SK-N-SH (cell line): ENCODE measurements around the gene USP31. TPM values are rescaled to one million over a fixed set of nuclear protein-coding genes. Genes with fewer than 3 reads are reported as not detected.

Experiments used
- CTCF ChIA-PET: fragments of 300-600, 350-600 bp; formaldehyde crosslinking; extraction: SDS; loops from one replicate; lab custom pipeline; 2021; lab: Yijun Ruan, JAX
- POLR2A ChIA-PET: fragments of 350-600 bp; sonication (Branson Sonifier 250); formaldehyde crosslinking; extraction: SDS; loops from one replicate; lab custom pipeline; 2020; ENCODE audit warnings: antibody characterized with exemption, inconsistent platforms; lab: Yijun Ruan, JAX
- DNase-seq: peaks from one replicate; pipeline ENCODE4 v3.0.0; 2012
- H2AFZ ChIP-seq: fragments of 200-600 bp; sonication (generic); 2 replicates; pipeline ENCODE4 v1.8.1; 2016; ENCODE audit warnings: antibody characterized with exemption, mild to moderate bottlenecking, low read depth
- H3F3A ChIP-seq: fragments of 200-600 bp; sonication (generic); replicated peaks from 2 replicates; pipeline ENCODE3; 2016; ENCODE audit warnings: antibody characterized with exemption, mild to moderate bottlenecking; ENCODE audit not compliant: insufficient read depth
- H3K27ac ChIP-seq, 2 experiments: fragments of 200-500 bp in 1 of 2; fragments of 200-600 bp in 1 of 2; sonication (Bioruptor generic) in 1 of 2; sonication (generic), shearing (Covaris generic) in 1 of 2; 2 replicates each; pipeline versions ENCODE4 v1.5.1 to v1.6.1; 2014 to 2016; ENCODE audit warnings: low read depth in 2 of 2, inconsistent platforms in 1 of 2, low read length in 1 of 2, mild to moderate bottlenecking in 1 of 2, mixed read lengths in 1 of 2
- H3K27me3 ChIP-seq: fragments of 200-600 bp; sonication (generic), shearing (Covaris generic); 2 replicates; pipeline ENCODE4 v1.6.1; 2016; ENCODE audit warnings: mixed run types; ENCODE audit not compliant: insufficient read depth
- H3K36me3 ChIP-seq, 2 experiments: fragments of 200-500 bp in 1 of 2; fragments of 200-600 bp in 1 of 2; sonication (Bioruptor generic) in 1 of 2; sonication (generic) in 1 of 2; replicated peaks in 1 of 2; 2 replicates each; pipeline versions ENCODE3 to v1.5.1; 2014 to 2016; ENCODE audit warnings: low read length in 1 of 2, mild to moderate bottlenecking in 1 of 2; ENCODE audit not compliant: insufficient read depth in 2 of 2, control insufficient read depth in 1 of 2
- H3K4me1 ChIP-seq, 2 experiments: fragments of 200-500 bp in 1 of 2; fragments of 200-600 bp in 1 of 2; sonication (Bioruptor generic) in 1 of 2; sonication (generic), shearing (Covaris generic) in 1 of 2; 2 replicates each; pipeline versions ENCODE4 v1.5.1 to v1.6.1; 2014 to 2016; ENCODE audit warnings: low read depth in 1 of 2, low read length in 1 of 2, mixed run types in 1 of 2; ENCODE audit not compliant: insufficient read depth in 2 of 2, control insufficient read depth in 1 of 2
- H3K4me2 ChIP-seq: fragments of 200-600 bp; sonication (generic), shearing (Covaris generic); 2 replicates; pipeline ENCODE4 v1.6.1; 2017; ENCODE audit warnings: mixed run types
- H3K4me3 ChIP-seq, 2 experiments: fragments of 200-500 bp in 1 of 2; fragments of 200-600 bp in 1 of 2; sonication (Bioruptor generic) in 1 of 2; sonication (generic), shearing (Covaris generic) in 1 of 2; 2 replicates each; pipeline versions ENCODE4 v1.5.1 to v1.8.1; 2014 to 2016; ENCODE audit warnings: low read depth in 2 of 2, inconsistent platforms in 1 of 2, low read length in 1 of 2, mild to moderate bottlenecking in 1 of 2, mixed read lengths in 1 of 2, moderate library complexity in 1 of 2
- H3K79me2 ChIP-seq: fragments of 200-600 bp; sonication (generic); 2 replicates; pipeline ENCODE4 v1.8.1; 2017; ENCODE audit warnings: mild to moderate bottlenecking; ENCODE audit not compliant: insufficient read depth
- H3K9ac ChIP-seq: fragments of 200-600 bp; sonication (generic); 2 replicates; pipeline ENCODE4 v1.6.1; 2017; ENCODE audit warnings: mixed run types
- H3K9me2 ChIP-seq: fragments of 200-600 bp; sonication (generic); 2 replicates; pipeline ENCODE4 v1.6.1; 2017; ENCODE audit warnings: mixed run types
- H3K9me3 ChIP-seq: fragments of 200-600 bp; sonication (generic); 2 replicates; pipeline ENCODE4 v1.6.1; 2017; ENCODE audit warnings: mixed run types, mild to moderate bottlenecking, moderate library complexity
- H4K20me1 ChIP-seq: fragments of 200-600 bp; sonication (generic); 2 replicates; pipeline ENCODE4 v1.6.1; 2017; ENCODE audit warnings: mild to moderate bottlenecking, mixed run types; ENCODE audit not compliant: insufficient read depth
- ELF1 ChIP-seq: IDR thresholded peaks from 2 replicates; pipeline ENCODE4 v1.4.0; 2012
- MXI1 ChIP-seq: IDR thresholded peaks from 2 replicates; pipeline ENCODE4 v1.6.1; 2012; ENCODE audit warnings: mild to moderate bottlenecking, low read depth, low read length, improper control_type of control experiment
- TEAD4 ChIP-seq: IDR thresholded peaks from 2 replicates; pipeline ENCODE4 v1.4.0; 2012; ENCODE audit warnings: mild to moderate bottlenecking, borderline replicate concordance; ENCODE audit not compliant: insufficient read depth
- WGBS: methylation state at CpG from one replicate; pipeline ENCODE4 v1.1.6; 2017; ENCODE audit warnings: low lambda C conversion rate; 5-methylcytosine and 5-hydroxymethylcytosine counted together
- polyA plus RNA-seq, 3 experiments: library from polyadenylated mRNA; depleted of rRNA; stranded (reverse); fragments of >200 nt; gene quantifications; 2 replicates each; pipeline ENCODE4 v1.2.3, GENCODE V29; 2012
- TF ChIP-seq, protein P1 (sequence below): fragments of 200-600 bp; sonication (generic); IDR thresholded peaks from 2 replicates; pipeline ENCODE4 v1.6.1; 2017; ENCODE audit warnings: antibody characterized with exemption, mild to moderate bottlenecking, moderate library complexity
- TF ChIP-seq, protein P2 (sequence below): fragments of 150-350 bp; IDR thresholded peaks from 2 replicates; pipeline ENCODE4 v1.6.1; 2016; ENCODE audit warnings: mild to moderate bottlenecking, low read depth, low read length
- TF ChIP-seq, protein P3 (sequence below): IDR thresholded peaks from 2 replicates; pipeline ENCODE4 v1.6.1; 2012; ENCODE audit warnings: mild to moderate bottlenecking, low read depth, low read length, moderate library complexity

The USP31 gene
- polyA plus RNA-seq, 1 of the 3 experiments (the other 2 are of a cell fraction), result 3.2 TPM

DNA sequence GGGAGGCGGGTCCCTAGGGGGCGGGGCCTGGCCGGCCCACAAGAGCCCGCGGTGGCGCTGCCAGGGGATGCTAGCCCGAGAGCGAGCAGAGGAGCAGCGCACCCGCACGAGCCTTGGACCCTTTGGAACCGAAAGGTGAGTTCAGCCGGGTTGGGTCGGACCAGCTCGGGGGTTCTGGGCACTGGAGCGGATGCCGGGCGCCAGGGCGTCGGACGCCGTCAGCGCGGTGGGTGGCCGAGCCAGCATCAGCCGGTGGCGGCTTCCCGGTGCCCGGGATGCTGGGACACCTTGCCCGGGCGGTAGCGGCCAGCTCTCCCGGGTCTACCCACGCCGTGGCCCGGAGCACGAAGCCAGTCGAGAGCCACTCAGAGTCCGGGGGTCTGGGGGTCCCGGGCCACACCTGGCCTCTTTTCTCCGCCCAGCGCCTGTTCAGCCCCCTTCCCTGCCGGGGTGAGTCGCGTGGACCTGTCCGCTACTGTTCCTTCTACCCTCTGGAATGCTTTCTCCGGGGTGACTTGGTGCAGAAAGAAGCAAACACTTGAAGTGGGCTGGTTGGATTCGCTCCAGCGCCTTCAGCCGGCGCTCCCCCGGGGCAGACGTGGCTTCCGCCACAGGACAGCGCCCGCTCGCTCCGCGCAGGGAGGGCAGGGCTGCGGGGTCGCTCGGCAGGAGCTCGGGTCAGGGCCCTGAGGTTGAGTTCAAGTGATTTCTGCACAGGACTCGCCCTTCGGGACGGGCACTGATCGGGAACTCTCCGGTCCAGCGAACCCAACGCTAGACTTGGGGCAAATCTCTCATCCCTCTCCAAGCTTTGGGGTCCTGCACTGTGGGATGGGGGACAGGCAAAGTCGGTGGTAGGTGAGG, 33.7 kb upstream of the USP31 start, which contains the start of gene SCNN1G:
Gene SCNN1G, plus strand, starts transcription at position 67 of the 864 bp plus-strand sequence. CDS start 3,527 bp downstream, outside the sequence.
- Histone ChIP-seq H3K4me1 (peaks cover 0 to 15% of the 10 kb centered on the region in 2 experiments; a peak in 1 of 4 replicates), H3K36me3 (no peaks in the 10 kb centered on the region), H3K4me3 (peak within 1 kb of the TSS; percentile 40 to 48), H3K79me2 (no peaks in the 10 kb centered on the region), H4K20me1 (no peaks in the 10 kb centered on the region), H3K9me3 (no peaks in the 10 kb centered on the region), H3K9me2 (no peaks in the 10 kb centered on the region), H2AFZ (0 out of 2 replicates have a peak within 1 kb of the TSS, but pooled peaks have one; percentile 46), H3K27ac (no peak within 1 kb of the TSS), H3K4me2 (peak within 1 kb of the TSS; percentile 72), H3F3A (no peaks in the 10 kb centered on the region), H3K9ac (no peak within 1 kb of the TSS), H3K27me3 (peaks cover 36% of the 10 kb centered on the region)
- POLR2A ChIA-PET, result no interaction called here
- 17% methylated on average over 34 of the region's 71 CpGs for WGBS
- no peak for TF ChIP-seq MXI1
- no peak for TF ChIP-seq ELF1
- TF ChIP-seq, protein P1, sequence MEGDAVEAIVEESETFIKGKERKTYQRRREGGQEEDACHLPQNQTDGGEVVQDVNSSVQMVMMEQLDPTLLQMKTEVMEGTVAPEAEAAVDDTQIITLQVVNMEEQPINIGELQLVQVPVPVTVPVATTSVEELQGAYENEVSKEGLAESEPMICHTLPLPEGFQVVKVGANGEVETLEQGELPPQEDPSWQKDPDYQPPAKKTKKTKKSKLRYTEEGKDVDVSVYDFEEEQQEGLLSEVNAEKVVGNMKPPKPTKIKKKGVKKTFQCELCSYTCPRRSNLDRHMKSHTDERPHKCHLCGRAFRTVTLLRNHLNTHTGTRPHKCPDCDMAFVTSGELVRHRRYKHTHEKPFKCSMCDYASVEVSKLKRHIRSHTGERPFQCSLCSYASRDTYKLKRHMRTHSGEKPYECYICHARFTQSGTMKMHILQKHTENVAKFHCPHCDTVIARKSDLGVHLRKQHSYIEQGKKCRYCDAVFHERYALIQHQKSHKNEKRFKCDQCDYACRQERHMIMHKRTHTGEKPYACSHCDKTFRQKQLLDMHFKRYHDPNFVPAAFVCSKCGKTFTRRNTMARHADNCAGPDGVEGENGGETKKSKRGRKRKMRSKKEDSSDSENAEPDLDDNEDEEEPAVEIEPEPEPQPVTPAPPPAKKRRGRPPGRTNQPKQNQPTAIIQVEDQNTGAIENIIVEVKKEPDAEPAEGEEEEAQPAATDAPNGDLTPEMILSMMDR, result peak; percentile 24; the same call in 1 of the 2 replicates
- TF ChIP-seq TEAD4, result no peak
- TF ChIP-seq, protein P2, sequence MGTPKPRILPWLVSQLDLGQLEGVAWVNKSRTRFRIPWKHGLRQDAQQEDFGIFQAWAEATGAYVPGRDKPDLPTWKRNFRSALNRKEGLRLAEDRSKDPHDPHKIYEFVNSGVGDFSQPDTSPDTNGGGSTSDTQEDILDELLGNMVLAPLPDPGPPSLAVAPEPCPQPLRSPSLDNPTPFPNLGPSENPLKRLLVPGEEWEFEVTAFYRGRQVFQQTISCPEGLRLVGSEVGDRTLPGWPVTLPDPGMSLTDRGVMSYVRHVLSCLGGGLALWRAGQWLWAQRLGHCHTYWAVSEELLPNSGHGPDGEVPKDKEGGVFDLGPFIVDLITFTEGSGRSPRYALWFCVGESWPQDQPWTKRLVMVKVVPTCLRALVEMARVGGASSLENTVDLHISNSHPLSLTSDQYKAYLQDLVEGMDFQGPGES, result no peak
- TF ChIP-seq, protein P3, sequence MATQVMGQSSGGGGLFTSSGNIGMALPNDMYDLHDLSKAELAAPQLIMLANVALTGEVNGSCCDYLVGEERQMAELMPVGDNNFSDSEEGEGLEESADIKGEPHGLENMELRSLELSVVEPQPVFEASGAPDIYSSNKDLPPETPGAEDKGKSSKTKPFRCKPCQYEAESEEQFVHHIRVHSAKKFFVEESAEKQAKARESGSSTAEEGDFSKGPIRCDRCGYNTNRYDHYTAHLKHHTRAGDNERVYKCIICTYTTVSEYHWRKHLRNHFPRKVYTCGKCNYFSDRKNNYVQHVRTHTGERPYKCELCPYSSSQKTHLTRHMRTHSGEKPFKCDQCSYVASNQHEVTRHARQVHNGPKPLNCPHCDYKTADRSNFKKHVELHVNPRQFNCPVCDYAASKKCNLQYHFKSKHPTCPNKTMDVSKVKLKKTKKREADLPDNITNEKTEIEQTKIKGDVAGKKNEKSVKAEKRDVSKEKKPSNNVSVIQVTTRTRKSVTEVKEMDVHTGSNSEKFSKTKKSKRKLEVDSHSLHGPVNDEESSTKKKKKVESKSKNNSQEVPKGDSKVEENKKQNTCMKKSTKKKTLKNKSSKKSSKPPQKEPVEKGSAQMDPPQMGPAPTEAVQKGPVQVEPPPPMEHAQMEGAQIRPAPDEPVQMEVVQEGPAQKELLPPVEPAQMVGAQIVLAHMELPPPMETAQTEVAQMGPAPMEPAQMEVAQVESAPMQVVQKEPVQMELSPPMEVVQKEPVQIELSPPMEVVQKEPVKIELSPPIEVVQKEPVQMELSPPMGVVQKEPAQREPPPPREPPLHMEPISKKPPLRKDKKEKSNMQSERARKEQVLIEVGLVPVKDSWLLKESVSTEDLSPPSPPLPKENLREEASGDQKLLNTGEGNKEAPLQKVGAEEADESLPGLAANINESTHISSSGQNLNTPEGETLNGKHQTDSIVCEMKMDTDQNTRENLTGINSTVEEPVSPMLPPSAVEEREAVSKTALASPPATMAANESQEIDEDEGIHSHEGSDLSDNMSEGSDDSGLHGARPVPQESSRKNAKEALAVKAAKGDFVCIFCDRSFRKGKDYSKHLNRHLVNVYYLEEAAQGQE, result no peak
- CTCF ChIA-PET, result interaction anchor here (0.6 to 9.7 kb wide), 55 partner anchors 10 to 547 kb away, joined by 3 to 290 read pairs (median 4); no protein-coding TSS in a partner anchor
- DNase-seq, result peak; percentile 73
